Right lobe of liver (tissue), 4 donors: ENCODE data around the gene SPACA7.

Experiments used
- POLR2A ChIP-seq: fragments of 450-650 bp; IDR thresholded peaks from one replicate; pipeline ENCODE4 v1.6.1; 2017; ENCODE audit warnings: antibody characterized with exemption, mild to moderate bottlenecking
- TF ChIP-seq, protein P1 (sequence below), 4 donors: fragments of 200-600 bp in 3 of 4; fragments of 450-650 bp in 1 of 4; IDR thresholded peaks; one replicate each; pipeline versions ENCODE4 v1.5.1 to v1.8.0; 2016 to 2022; ENCODE audit warnings: antibody characterized with exemption in 4 of 4, mild to moderate bottlenecking in 2 of 4
- donor health status: DM: no; HTN: no; CAD: no.
- donor health status: DM: no; HTN: no; CAD: no.
- donor health status: DM: no; HTN: yes; CAD: no.

DNA sequence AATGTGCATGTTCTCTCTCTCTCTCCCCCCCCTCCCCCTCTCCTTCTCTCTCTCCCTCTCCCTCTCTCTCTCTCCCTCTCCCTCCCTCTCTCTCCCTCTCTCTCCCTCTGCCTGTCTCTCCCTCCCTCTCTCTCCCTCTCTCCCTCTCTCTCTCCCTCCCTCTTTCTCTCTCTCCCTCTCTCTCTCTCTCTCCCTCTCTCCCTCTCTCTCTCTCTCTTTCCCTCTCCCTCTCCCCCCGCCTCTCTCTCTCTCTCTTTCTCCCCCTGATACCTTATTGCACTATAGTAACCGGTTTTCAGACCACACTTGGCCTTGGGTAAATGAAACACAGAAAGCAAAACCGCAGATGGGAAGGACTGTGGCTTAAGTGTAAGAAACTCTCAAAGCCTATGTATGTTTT, 34.7 kb upstream of the SPACA7 start:
- no peak for TF ChIP-seq POLR2A
- TF ChIP-seq, protein P1, sequence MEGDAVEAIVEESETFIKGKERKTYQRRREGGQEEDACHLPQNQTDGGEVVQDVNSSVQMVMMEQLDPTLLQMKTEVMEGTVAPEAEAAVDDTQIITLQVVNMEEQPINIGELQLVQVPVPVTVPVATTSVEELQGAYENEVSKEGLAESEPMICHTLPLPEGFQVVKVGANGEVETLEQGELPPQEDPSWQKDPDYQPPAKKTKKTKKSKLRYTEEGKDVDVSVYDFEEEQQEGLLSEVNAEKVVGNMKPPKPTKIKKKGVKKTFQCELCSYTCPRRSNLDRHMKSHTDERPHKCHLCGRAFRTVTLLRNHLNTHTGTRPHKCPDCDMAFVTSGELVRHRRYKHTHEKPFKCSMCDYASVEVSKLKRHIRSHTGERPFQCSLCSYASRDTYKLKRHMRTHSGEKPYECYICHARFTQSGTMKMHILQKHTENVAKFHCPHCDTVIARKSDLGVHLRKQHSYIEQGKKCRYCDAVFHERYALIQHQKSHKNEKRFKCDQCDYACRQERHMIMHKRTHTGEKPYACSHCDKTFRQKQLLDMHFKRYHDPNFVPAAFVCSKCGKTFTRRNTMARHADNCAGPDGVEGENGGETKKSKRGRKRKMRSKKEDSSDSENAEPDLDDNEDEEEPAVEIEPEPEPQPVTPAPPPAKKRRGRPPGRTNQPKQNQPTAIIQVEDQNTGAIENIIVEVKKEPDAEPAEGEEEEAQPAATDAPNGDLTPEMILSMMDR (IDR thresholded peaks at IDR 0.05): no peak
